ENCODE data around the gene LHX3.

LHX3 gene

DNA sequence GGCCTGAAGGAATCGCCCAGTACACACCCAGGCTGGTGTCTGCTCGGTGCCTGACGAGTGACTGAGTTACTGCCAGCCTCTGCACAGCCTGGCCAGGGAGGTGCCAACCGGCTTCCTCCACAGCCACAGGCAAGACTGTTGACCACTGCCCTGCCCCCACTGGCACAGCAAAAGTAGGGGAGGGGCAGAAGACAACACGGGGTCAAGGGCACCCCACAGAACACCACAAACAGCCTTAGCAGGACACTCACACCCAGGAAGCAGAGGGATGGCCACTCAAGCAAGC lies 722 bp upstream of the LHX3 start:
- no peak for TF ChIP-seq TAF1 (IDR thresholded peaks at IDR 0.05; ENCODE audit: low read depth)
- no peak for TF ChIP-seq NFIC (IDR thresholded peaks at IDR 0.05)
- TF ChIP-seq FOXM1 (IDR thresholded peaks at IDR 0.05; ENCODE audit: borderline replicate concordance, low read depth): no peak
- no peak for TF ChIP-seq TCF12 (IDR thresholded peaks at IDR 0.05; ENCODE audit: low read depth)
- no peak for TF ChIP-seq EGR1 (IDR thresholded peaks at IDR 0.05)
- no peak for TF ChIP-seq EP300 (IDR thresholded peaks at IDR 0.05; ENCODE audit: borderline replicate concordance)
- TF ChIP-seq, protein P1, sequence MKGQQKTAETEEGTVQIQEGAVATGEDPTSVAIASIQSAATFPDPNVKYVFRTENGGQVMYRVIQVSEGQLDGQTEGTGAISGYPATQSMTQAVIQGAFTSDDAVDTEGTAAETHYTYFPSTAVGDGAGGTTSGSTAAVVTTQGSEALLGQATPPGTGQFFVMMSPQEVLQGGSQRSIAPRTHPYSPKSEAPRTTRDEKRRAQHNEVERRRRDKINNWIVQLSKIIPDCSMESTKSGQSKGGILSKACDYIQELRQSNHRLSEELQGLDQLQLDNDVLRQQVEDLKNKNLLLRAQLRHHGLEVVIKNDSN (IDR thresholded peaks at IDR 0.05): no peak
- no peak for TF ChIP-seq TEAD4 (IDR thresholded peaks at IDR 0.05)
- TF ChIP-seq YY1 (IDR thresholded peaks at IDR 0.05; ENCODE audit: low read depth): no peak
- no peak for TF ChIP-seq ZBTB7A (IDR thresholded peaks at IDR 0.05; ENCODE audit: low read depth)
- TF ChIP-seq CREB1 (IDR thresholded peaks at IDR 0.05; ENCODE audit: low read depth): no peak
- TF ChIP-seq RAD21 (IDR thresholded peaks at IDR 0.05; ENCODE audit: low read depth): no peak
- TF ChIP-seq, protein P2, sequence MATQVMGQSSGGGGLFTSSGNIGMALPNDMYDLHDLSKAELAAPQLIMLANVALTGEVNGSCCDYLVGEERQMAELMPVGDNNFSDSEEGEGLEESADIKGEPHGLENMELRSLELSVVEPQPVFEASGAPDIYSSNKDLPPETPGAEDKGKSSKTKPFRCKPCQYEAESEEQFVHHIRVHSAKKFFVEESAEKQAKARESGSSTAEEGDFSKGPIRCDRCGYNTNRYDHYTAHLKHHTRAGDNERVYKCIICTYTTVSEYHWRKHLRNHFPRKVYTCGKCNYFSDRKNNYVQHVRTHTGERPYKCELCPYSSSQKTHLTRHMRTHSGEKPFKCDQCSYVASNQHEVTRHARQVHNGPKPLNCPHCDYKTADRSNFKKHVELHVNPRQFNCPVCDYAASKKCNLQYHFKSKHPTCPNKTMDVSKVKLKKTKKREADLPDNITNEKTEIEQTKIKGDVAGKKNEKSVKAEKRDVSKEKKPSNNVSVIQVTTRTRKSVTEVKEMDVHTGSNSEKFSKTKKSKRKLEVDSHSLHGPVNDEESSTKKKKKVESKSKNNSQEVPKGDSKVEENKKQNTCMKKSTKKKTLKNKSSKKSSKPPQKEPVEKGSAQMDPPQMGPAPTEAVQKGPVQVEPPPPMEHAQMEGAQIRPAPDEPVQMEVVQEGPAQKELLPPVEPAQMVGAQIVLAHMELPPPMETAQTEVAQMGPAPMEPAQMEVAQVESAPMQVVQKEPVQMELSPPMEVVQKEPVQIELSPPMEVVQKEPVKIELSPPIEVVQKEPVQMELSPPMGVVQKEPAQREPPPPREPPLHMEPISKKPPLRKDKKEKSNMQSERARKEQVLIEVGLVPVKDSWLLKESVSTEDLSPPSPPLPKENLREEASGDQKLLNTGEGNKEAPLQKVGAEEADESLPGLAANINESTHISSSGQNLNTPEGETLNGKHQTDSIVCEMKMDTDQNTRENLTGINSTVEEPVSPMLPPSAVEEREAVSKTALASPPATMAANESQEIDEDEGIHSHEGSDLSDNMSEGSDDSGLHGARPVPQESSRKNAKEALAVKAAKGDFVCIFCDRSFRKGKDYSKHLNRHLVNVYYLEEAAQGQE (IDR thresholded peaks at IDR 0.05; ENCODE audit: low read depth): no peak
- TF ChIP-seq, protein P3, sequence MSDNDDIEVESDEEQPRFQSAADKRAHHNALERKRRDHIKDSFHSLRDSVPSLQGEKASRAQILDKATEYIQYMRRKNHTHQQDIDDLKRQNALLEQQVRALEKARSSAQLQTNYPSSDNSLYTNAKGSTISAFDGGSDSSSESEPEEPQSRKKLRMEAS (IDR thresholded peaks at IDR 0.05): no peak
- TF ChIP-seq CEBPB (IDR thresholded peaks at IDR 0.05): no peak

DNA sequence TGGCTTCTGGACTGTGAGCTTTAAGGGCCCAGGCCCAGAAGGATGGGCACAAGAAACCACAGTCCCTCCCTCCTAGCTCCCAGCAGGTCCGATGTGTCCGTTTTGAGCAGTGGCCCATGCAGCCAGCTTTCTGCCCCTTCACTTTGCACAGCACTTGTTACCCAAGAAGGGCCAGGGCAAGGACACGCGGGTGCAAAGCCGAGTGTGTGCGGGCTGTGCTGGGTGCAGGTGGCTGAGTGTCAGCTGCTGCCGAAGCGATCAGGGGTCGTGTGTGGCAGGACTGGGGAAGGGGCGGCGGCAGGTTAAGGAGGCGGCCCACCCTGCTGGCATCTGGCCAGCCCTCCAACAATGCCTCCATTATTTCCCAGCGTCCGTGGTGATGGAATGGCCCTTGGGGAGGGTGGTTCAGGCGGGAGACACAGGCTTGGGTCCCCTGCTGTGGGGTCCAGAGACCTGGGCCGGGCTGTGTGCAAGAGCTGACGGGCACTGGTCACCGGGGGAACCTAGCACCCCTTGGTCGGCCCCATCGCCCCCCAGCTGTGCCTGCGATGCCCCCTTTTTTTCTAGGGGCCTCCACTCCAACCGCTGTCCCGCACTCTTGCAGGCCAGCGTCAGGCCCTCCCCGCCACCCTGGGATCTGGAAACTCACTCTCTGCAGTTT lies 653 bp downstream of the LHX3 start:
- TF ChIP-seq ZBTB7A (IDR thresholded peaks at IDR 0.05; ENCODE audit: low read depth) (no peak), CEBPB (IDR thresholded peaks at IDR 0.05) (no peak), CREB1 (IDR thresholded peaks at IDR 0.05; ENCODE audit: low read depth) (no peak), TCF12 (IDR thresholded peaks at IDR 0.05; ENCODE audit: low read depth) (no peak), NFIC (IDR thresholded peaks at IDR 0.05) (0 out of 2 replicates have a peak, but pooled peaks have one; percentile 6), RAD21 (IDR thresholded peaks at IDR 0.05; ENCODE audit: low read depth) (no peak), TAF1 (IDR thresholded peaks at IDR 0.05; ENCODE audit: low read depth) (no peak), FOXM1 (IDR thresholded peaks at IDR 0.05; ENCODE audit: borderline replicate concordance, low read depth) (no peak), YY1 (IDR thresholded peaks at IDR 0.05; ENCODE audit: low read depth) (no peak), EP300 (IDR thresholded peaks at IDR 0.05; ENCODE audit: borderline replicate concordance) (no peak)
- TF ChIP-seq, protein P1 (IDR thresholded peaks at IDR 0.05): no peak
- TF ChIP-seq, protein P2 (IDR thresholded peaks at IDR 0.05; ENCODE audit: low read depth): peak; percentile 9; the same call in 1 of the 2 replicates
- TF ChIP-seq, protein P3 (IDR thresholded peaks at IDR 0.05): no peak

DNA sequence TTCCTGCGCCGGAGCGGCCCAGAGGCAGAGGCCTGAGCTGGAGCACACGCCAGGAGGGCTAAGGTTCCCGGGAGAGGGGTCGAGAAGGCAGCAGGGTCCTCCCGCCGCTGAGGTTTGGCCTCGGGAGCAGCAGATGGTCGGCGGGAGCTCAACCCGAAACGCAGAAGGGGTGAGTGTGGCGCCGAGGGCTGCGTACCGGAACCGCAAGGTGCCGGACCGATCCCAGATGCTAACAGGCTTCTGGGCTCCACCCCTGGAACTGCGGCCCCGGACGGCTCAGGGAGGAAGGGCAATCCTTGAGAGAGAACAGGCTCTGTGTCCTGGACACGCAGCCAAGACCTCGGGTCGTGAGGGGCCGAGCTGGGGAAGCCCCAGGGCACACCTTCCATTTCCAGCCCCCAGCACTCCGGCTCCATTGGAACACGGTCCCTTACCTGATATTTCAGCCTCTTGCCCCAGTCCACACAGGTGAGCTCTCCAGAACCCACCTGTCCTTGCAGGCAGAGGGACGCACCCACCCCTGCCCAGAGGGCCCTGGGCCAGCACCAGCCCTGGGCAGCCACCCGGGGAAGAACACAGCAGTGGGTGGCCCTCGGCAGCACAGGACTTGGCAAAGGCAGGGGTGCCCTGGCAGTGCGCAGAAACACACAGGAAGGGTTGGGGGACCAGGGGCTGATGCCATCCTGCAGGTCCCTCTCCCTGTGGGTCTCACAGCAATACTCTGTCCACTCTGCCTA lies 1.4 kb downstream of the LHX3 start:
- TF ChIP-seq, protein P2 (IDR thresholded peaks at IDR 0.05; ENCODE audit: low read depth): 0 out of 2 replicates have a peak, but pooled peaks have one; percentile 3
- TF ChIP-seq, protein P3 (IDR thresholded peaks at IDR 0.05): no peak

Measured in Ishikawa (cell line).